PC-3 (cell line): Measurements from ENCODE around the gene PTK6. TPM values are rescaled to one million over a fixed set of nuclear protein-coding genes. Genes with fewer than 3 reads are reported as not detected.

ENCODE experiments used
- ATAC-seq: fragments of 200-7000 bp; cut with Tn5 transposase; 2 replicates; pipeline ENCODE4 v1.9.1; 2020; ENCODE audit warnings: mild to moderate bottlenecking, moderate library complexity
- BruUV-seq: library from RNA; stranded (reverse); fragments of 400-500 nt; replicated peaks from 2 replicates; lab custom pipeline; 2021; lab: Mats Ljungman, UMichigan
- CTCF ChIA-PET: fragments of 300-600 bp; sonication (Branson Sonifier 250); formaldehyde crosslinking; loops from one replicate; lab custom pipeline; 2022; ENCODE audit warnings: antibody characterized with exemption; lab: Charles Lee
- POLR2A ChIA-PET: fragments of 300-600 bp; sonication (Branson Sonifier 250); formaldehyde crosslinking; loops from one replicate; lab custom pipeline; 2022; ENCODE audit warnings: antibody characterized with exemption; ENCODE audit not compliant: unreplicated experiment; lab: Charles Lee
- DNase-seq: peaks from one replicate; pipeline ENCODE4 v3.0.0-alpha.2; 2015
- H2AFZ ChIP-seq: fragments of 300-600 bp; sonication (generic); 2 replicates; pipeline ENCODE4 v1.6.0; 2016; ENCODE audit warnings: antibody characterized with exemption, low read length
- H3F3A ChIP-seq: fragments of 300-600 bp; sonication (generic); one replicate; pipeline ENCODE4 v1.6.0; 2017; ENCODE audit warnings: antibody characterized with exemption, low read length, control low read depth, mild to moderate bottlenecking; ENCODE audit not compliant: unreplicated experiment
- H3K27ac ChIP-seq: fragments of 300-600 bp; sonication (generic); 2 replicates; pipeline ENCODE4 v1.5.1; 2016; ENCODE audit warnings: mild to moderate bottlenecking, low read length
- H3K27me3 ChIP-seq: fragments of 300-600 bp; sonication (generic); 2 replicates; pipeline ENCODE4 v1.6.1; 2016; ENCODE audit warnings: low read length, mixed read lengths
- H3K36me3 ChIP-seq: fragments of 300-600 bp; sonication (generic); 2 replicates; pipeline ENCODE4 v1.6.1; 2016; ENCODE audit warnings: low read depth, mixed run types, low read length, mixed read lengths
- H3K4me1 ChIP-seq: fragments of 300-600 bp; sonication (generic); 2 replicates; pipeline ENCODE4 v1.5.1; 2016; ENCODE audit warnings: low read length; ENCODE audit not compliant: insufficient read depth
- H3K4me2 ChIP-seq: fragments of 300-600 bp; sonication (generic); 2 replicates; pipeline ENCODE4 v1.6.0; 2016; ENCODE audit warnings: low read length
- H3K4me3 ChIP-seq: fragments of 300-600 bp; sonication (generic); 2 replicates; pipeline ENCODE4 v1.5.1; 2016; ENCODE audit warnings: mild to moderate bottlenecking, low read length, mixed read lengths
- H3K79me2 ChIP-seq: fragments of 300-600 bp; sonication (generic); 2 replicates; pipeline ENCODE4 v1.6.1; 2017; ENCODE audit warnings: low read length, mixed read lengths
- H3K9ac ChIP-seq: fragments of 300-600 bp; sonication (generic); 2 replicates; pipeline ENCODE4 v1.6.0; 2016; ENCODE audit warnings: mild to moderate bottlenecking, low read length
- H3K9me2 ChIP-seq: fragments of 300-600 bp; sonication (generic); replicated peaks from 2 replicates; pipeline ENCODE4 v1.6.1; 2016; ENCODE audit warnings: mixed run types, low read length, mixed read lengths
- H3K9me3 ChIP-seq: fragments of 300-600 bp; sonication (generic); 2 replicates; pipeline ENCODE4 v1.6.1; 2016; ENCODE audit warnings: low read length, mixed read lengths
- H4K20me1 ChIP-seq: fragments of 300-600 bp; sonication (generic); 2 replicates; pipeline ENCODE4 v1.6.1; 2016; ENCODE audit warnings: low read length, mixed read lengths
- CTCF ChIP-seq: fragments of 300-600 bp; sonication (generic); conservative IDR thresholded peaks from 2 replicates; pipeline ENCODE4 v1.5.1; 2017; ENCODE audit warnings: antibody characterized with exemption, low read depth, mild to moderate bottlenecking, low read length
- EZH2 ChIP-seq: fragments of 300-600 bp; sonication (generic); IDR thresholded peaks from one replicate; pipeline ENCODE4 v1.6.1; 2017; ENCODE audit warnings: antibody characterized with exemption, mild to moderate bottlenecking, low read length; ENCODE audit not compliant: unreplicated experiment
- EZH2phosphoT487 ChIP-seq: fragments of 300-600 bp; sonication (generic); IDR thresholded peaks from 2 replicates; pipeline ENCODE4 v1.6.1; 2018; ENCODE audit warnings: mild to moderate bottlenecking, antibody characterized with exemption, low read length, borderline replicate concordance
- intact Hi-C: fragments of 100-400 bp; cut with micrococcal nuclease; formaldehyde crosslinking; loops from 2 replicates; pipeline ENCODE4 v1.9.0; 2023
- total RNA-seq: library from RNA; depleted of rRNA; stranded (reverse); fragments of >200 nt; gene quantifications from 2 replicates; pipeline ENCODE4 v1.2.3, GENCODE V29; 2014

The PTK6 gene
- total RNA-seq, 1 experiment from 2014 or later, result 11.1 TPM

GRCh38 chr20:63494420-63495166 is 42.6 kb downstream of the PTK6 start:
- Histone ChIP-seq H3K4me3 (no peak overlapping the region), H2AFZ (no peak overlapping the region), H3K4me1 (peaks cover 14% of the 10 kb centered on the region), H3K9me2 (no peaks in the 10 kb centered on the region), H4K20me1 (no peaks in the 10 kb centered on the region; the same call in 1 of the 2 replicates), H3F3A (no peaks in the 10 kb centered on the region), H3K27me3 (no peaks in the 10 kb centered on the region), H3K27ac (no peak overlapping the region), H3K9ac (no peak overlapping the region), H3K9me3 (no peaks in the 10 kb centered on the region), H3K79me2 (peaks cover 21% of the 10 kb centered on the region), H3K4me2 (no peak overlapping the region), H3K36me3 (peaks cover 50% of the 10 kb centered on the region)
- intact Hi-C loops, result no loop called here
- no TSS peak for BruUV-seq
- ATAC-seq (no peak), DNase-seq (no peak)
- CTCF ChIA-PET, result no interaction called here
- TF ChIP-seq EZH2phosphoT487 (no peak), EZH2 (no peak), CTCF (no peak)
- POLR2A ChIA-PET, result no interaction called here

DNA sequence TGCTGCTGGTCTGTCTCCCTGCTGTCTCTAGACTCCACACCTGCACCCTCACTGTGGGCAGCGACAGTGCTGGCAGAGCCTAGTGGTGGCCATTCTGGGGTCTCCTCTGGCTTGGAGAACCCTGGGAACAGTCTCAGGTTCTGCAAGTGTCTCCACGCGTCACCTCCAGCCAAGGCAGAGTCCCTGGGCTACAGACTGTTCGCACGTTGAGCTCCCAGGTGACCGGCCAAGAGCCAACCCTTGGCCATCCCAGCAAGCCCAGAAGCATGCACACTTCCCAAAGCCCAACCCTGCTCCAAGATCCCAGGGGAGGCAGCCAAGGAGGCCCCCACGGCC is 43.1 kb downstream of the PTK6 start:
- Histone ChIP-seq H3K9ac (no peak overlapping the region), H4K20me1 (no peaks in the 10 kb centered on the region; the same call in 1 of the 2 replicates), H3K4me2 (no peak overlapping the region), H3K27me3 (no peaks in the 10 kb centered on the region), H3K27ac (no peak overlapping the region), H3K9me2 (no peaks in the 10 kb centered on the region), H3K4me3 (no peak overlapping the region), H2AFZ (no peak overlapping the region), H3K79me2 (peaks cover 21% of the 10 kb centered on the region), H3K4me1 (peaks cover 14% of the 10 kb centered on the region), H3K36me3 (peaks cover 50% of the 10 kb centered on the region), H3K9me3 (no peaks in the 10 kb centered on the region), H3F3A (no peaks in the 10 kb centered on the region)
- DNase-seq (no peak), ATAC-seq (no peak)
- intact Hi-C loops, result no loop called here
- ChIA-PET POLR2A (no interaction called here), CTCF (no interaction called here)
- no TSS peak for BruUV-seq
- TF ChIP-seq EZH2, result no peak

GRCh38 chr20:63493563-63494020 is 43.6 kb downstream of the PTK6 start:
- H3F3A ChIP-seq, result no peaks in the 10 kb centered on the region
- BruUV-seq, result no TSS peak
- H2AFZ ChIP-seq, result no peak overlapping the region
- no peak overlapping the region for H3K9ac ChIP-seq
- no peak overlapping the region for H3K27ac ChIP-seq
- no peaks in the 10 kb centered on the region for H3K27me3 ChIP-seq
- H3K4me1 ChIP-seq, result peaks cover 14% of the 10 kb centered on the region
- no peak for TF ChIP-seq EZH2phosphoT487
- TF ChIP-seq CTCF, result no peak
- no peak for TF ChIP-seq EZH2
- H3K79me2 ChIP-seq, result peaks cover 21% of the 10 kb centered on the region
- POLR2A ChIA-PET, result no interaction called here
- H4K20me1 ChIP-seq, result no peaks in the 10 kb centered on the region; the same call in 1 of the 2 replicates
- no peaks in the 10 kb centered on the region for H3K9me3 ChIP-seq
- no peak for ATAC-seq
- intact Hi-C loops, result no loop called here
- H3K4me3 ChIP-seq, result no peak overlapping the region
- CTCF ChIA-PET, result no interaction called here
- H3K4me2 ChIP-seq, result no peak overlapping the region
- no peak for DNase-seq
- H3K9me2 ChIP-seq, result no peaks in the 10 kb centered on the region
- peaks cover 50% of the 10 kb centered on the region for H3K36me3 ChIP-seq
